HepG2 (cell line): Measurements from ENCODE around the gene BSG. TPM values are rescaled to one million over a fixed set of nuclear protein-coding genes. Genes with fewer than 3 reads are reported as not detected.

Source experiments
- FOXC1 ChIP-seq: sonication (generic); formaldehyde crosslinking; IDR thresholded peaks from 2 replicates; pipeline ENCODE4 v1.8.0; 2022; ENCODE audit warnings: mild to moderate bottlenecking, missing genetic modification reagents, borderline replicate concordance
- HBP1 ChIP-seq: IDR thresholded peaks from 2 replicates; pipeline ENCODE4 v1.6.1; 2016; ENCODE audit warnings: low read depth, control low read depth
- HNRNPK ChIP-seq: fragments of 200-400 bp; formaldehyde crosslinking; IDR thresholded peaks from 2 replicates; pipeline ENCODE4 v1.6.1; 2018; ENCODE audit warnings: low read length, low read depth, moderate library complexity, mild to moderate bottlenecking; ENCODE audit not compliant: poor library complexity, severe bottlenecking
- KLF13 ChIP-seq: sonication (generic); formaldehyde crosslinking; IDR thresholded peaks from 2 replicates; pipeline ENCODE4 v1.4.0; 2020; ENCODE audit warnings: mild to moderate bottlenecking, missing genetic modification reagents
- MED1 ChIP-seq: sonication (generic); formaldehyde crosslinking; IDR thresholded peaks from 2 replicates; pipeline ENCODE4 v1.4.0; 2020; ENCODE audit warnings: missing genetic modification reagents
- PBX2 ChIP-seq: IDR thresholded peaks from 2 replicates; pipeline ENCODE4 v1.6.1; 2016; ENCODE audit warnings: control low read depth
- PHF8 ChIP-seq: sonication (generic); formaldehyde crosslinking; IDR thresholded peaks from 2 replicates; pipeline ENCODE4 v1.5.0; 2020; ENCODE audit warnings: missing genetic modification reagents
- POLR2AphosphoS5 ChIP-seq: IDR thresholded peaks from 2 replicates; pipeline ENCODE4 v1.6.1; 2012; ENCODE audit warnings: low read depth, low read length
- RBM22 ChIP-seq: fragments of 200-400 bp; formaldehyde crosslinking; optimal IDR thresholded peaks from 2 replicates; pipeline ENCODE3; 2017; ENCODE audit warnings: mild to moderate bottlenecking, low read length, moderate library complexity
- RFXAP ChIP-seq: sonication (generic); formaldehyde crosslinking; IDR thresholded peaks from 2 replicates; pipeline ENCODE4 v1.4.0; 2020; ENCODE audit warnings: missing genetic modification reagents, borderline replicate concordance
- SKI ChIP-seq: fragments of 450-650 bp; IDR thresholded peaks from one replicate; pipeline ENCODE4 v1.6.1; 2018; ENCODE audit warnings: mild to moderate bottlenecking; ENCODE audit not compliant: partially characterized antibody
- SOX5 ChIP-seq: IDR thresholded peaks from 2 replicates; pipeline ENCODE4 v1.6.1; 2016; ENCODE audit warnings: borderline replicate concordance
- SSRP1 ChIP-seq: IDR thresholded peaks from 2 replicates; pipeline ENCODE4 v1.6.1; 2016; ENCODE audit warnings: control low read depth
- STAG1 ChIP-seq: sonication (generic); formaldehyde crosslinking; IDR thresholded peaks from 2 replicates; pipeline ENCODE4 v1.4.0; 2020; ENCODE audit warnings: missing genetic modification reagents
- TARDBP ChIP-seq: sonication (generic); formaldehyde crosslinking; IDR thresholded peaks from 2 replicates; pipeline ENCODE4 v1.8.0; 2022; ENCODE audit warnings: mild to moderate bottlenecking, missing genetic modification reagents
- ZGPAT ChIP-seq: IDR thresholded peaks from 2 replicates; pipeline ENCODE4 v1.6.1; 2016; ENCODE audit warnings: mild to moderate bottlenecking
- ZNF101 ChIP-seq: sonication (generic); formaldehyde crosslinking; IDR thresholded peaks from 2 replicates; pipeline ENCODE4 v1.4.0; 2020; ENCODE audit warnings: mild to moderate bottlenecking, low read depth, missing genetic modification reagents, borderline replicate concordance
- ZNF121 ChIP-seq: sonication (generic); formaldehyde crosslinking; IDR thresholded peaks from 2 replicates; pipeline ENCODE4 v1.5.0; 2020; ENCODE audit warnings: mild to moderate bottlenecking, missing genetic modification reagents
- ZNF234 ChIP-seq: sonication (generic); formaldehyde crosslinking; conservative IDR thresholded peaks from 2 replicates; pipeline ENCODE4 v1.5.1; 2020; ENCODE audit warnings: mild to moderate bottlenecking, missing genetic modification reagents
- ZNF350 ChIP-seq: sonication (generic); formaldehyde crosslinking; IDR thresholded peaks from 2 replicates; pipeline ENCODE4 v1.4.0; 2020; ENCODE audit warnings: mild to moderate bottlenecking, low read depth, missing genetic modification reagents, borderline replicate concordance
- ZNF597 ChIP-seq: sonication (generic); formaldehyde crosslinking; IDR thresholded peaks from 2 replicates; pipeline ENCODE4 v1.5.0; 2020; ENCODE audit warnings: missing genetic modification reagents
- ZNF605 ChIP-seq: sonication (generic); formaldehyde crosslinking; IDR thresholded peaks from 2 replicates; pipeline ENCODE4 v1.8.0; 2022; ENCODE audit warnings: mild to moderate bottlenecking, missing genetic modification reagents
- ZNF768 ChIP-seq: sonication (generic); formaldehyde crosslinking; IDR thresholded peaks from 2 replicates; pipeline ENCODE4 v1.4.0; 2020; ENCODE audit warnings: missing genetic modification reagents
- polyA plus RNA-seq, 8 experiments: library from polyadenylated mRNA; depleted of rRNA in 3 of 8; stranded (reverse) in 7 of 8; unstranded in 1 of 8; fragments of >200 nt; fragmentation: Illumina TruSeq in 4 of 8; extraction: Trizol in 4 of 8; gene quantifications; 2 replicates each; pipeline versions ENCODE4 v1.2.1 to v1.2.3, GENCODE V29; 2011 to 2016; ENCODE audit warnings: low read depth in 4 of 8, missing spikeins in 1 of 8, mixed read lengths in 1 of 8; ENCODE audit not compliant: insufficient read depth in 1 of 8
- total RNA-seq, 5 experiments: library from RNA; depleted of rRNA; stranded (reverse); fragments of >200 nt; fragmentation: Illumina TruSeq; extraction: Trizol; gene quantifications; 2 replicates each; pipeline ENCODE4 v1.2.3, GENCODE V29; 2016; ENCODE audit warnings: low read depth in 1 of 5

The BSG gene
- total and polyA plus RNA-seq, 2 of the 13 experiments (the other 11 are each of a cell fraction or from before 2014, with no cell fraction given) = 309 to 754 TPM

- TF ChIP-seq SKI (no peak), KLF13 (CRISPR knock-in tag) (peak; percentile 6; the same call in 1 of the 2 replicates), SOX5 (peak; percentile 49; the same call in 1 of the 2 replicates), POLR2AphosphoS5 (peak; percentile 39), ZNF101 (no peak), ZNF605 (peak; percentile 40; the same call in 1 of the 2 replicates), HNRNPK (no peak), TARDBP (peak; percentile 68; the same call in 1 of the 2 replicates), SSRP1 (CRISPR knock-in tag) (peak; percentile 71; the same call in 1 of the 2 replicates), ZNF234 (0 out of 2 replicates have a peak, but pooled peaks have one; percentile 58), ZGPAT (CRISPR knock-in tag) (peak; percentile 63), PHF8 (CRISPR knock-in tag) (peak; percentile 24; the same call in 1 of the 2 replicates), RBM22 (peak; percentile 96), PBX2 (CRISPR knock-in tag) (no peak), STAG1 (CRISPR knock-in tag) (peak; percentile 81), HBP1 (CRISPR knock-in tag) (0 out of 2 replicates have a peak, but pooled peaks have one; percentile 33), ZNF768 (CRISPR knock-in tag) (no peak), ZNF121 (CRISPR knock-in tag) (no peak), ZNF597 (CRISPR knock-in tag) (no peak), MED1 (CRISPR knock-in tag) (peak; percentile 56), RFXAP (CRISPR knock-in tag) (peak; percentile 36; the same call in 1 of the 2 replicates), ZNF350 (peak; percentile 32; the same call in 1 of the 2 replicates), FOXC1 (CRISPR knock-in tag) (0 out of 2 replicates have a peak, but pooled peaks have one; percentile 36)
Observed at GRCh38 chr19:584240-585001, 12.0 kb downstream of the BSG start (continued).
